ENCODE results near the gene CDK5RAP2. TPM values are rescaled to one million over a fixed set of nuclear protein-coding genes. Genes with fewer than 3 reads are reported as not detected.

Gene CDK5RAP2
- total RNA-seq, 1 experiment from 2014 or later, result 56.4 TPM

- Mint-ChIP-seq H3K27ac (no peak overlapping the region), H3K27me3 (ENCODE audit: low read depth) (no peaks in the 10 kb centered on the region), H3K4me1 (peaks cover 5 to 12% of the 10 kb centered on the region in 2 experiments), H3K36me3 (ENCODE audit: insufficient read depth in 1 of 3, low read depth in 3 of 3) (no peaks in the 10 kb centered on the region), H3K9me3 (no peaks in the 10 kb centered on the region), H3K4me3 (no peak overlapping the region)
- Histone ChIP-seq H2BK120ac (ENCODE audit: low read depth, low read length, poor library complexity, severe bottlenecking) (no peak overlapping the region), H2BK20ac (ENCODE audit: low read depth, low read length, poor library complexity, severe bottlenecking) (no peak overlapping the region), H3K18ac (ENCODE audit: insufficient read length, low read depth, low read length) (no peak overlapping the region), H2BK15ac (ENCODE audit: low read depth, low read length) (no peak overlapping the region), H3K9me3 (ENCODE audit: control insufficient read depth, low read depth, low read length) (no peaks in the 10 kb centered on the region), H3K4me1 (ENCODE audit: insufficient read depth, low read length) (no peaks in the 10 kb centered on the region), H3K79me1 (ENCODE audit: insufficient read depth, low read depth, low read length, poor library complexity, severe bottlenecking) (no peaks in the 10 kb centered on the region), H2BK12ac (ENCODE audit: insufficient read length, low read depth, low read length) (no peak overlapping the region), H3K56ac (ENCODE audit: insufficient read length, low read depth, low read length) (no peak overlapping the region), H2BK5ac (ENCODE audit: insufficient read length, low read length) (no peak overlapping the region), H3K27ac (ENCODE audit: insufficient read length, low read depth, low read length) (no peak overlapping the region), H3K9ac (ENCODE audit: extremely low read depth, insufficient read length, low read length) (no peak overlapping the region), H3T11ph (ENCODE audit: low read length) (no peak overlapping the region), H2AFZ (ENCODE audit: low read length) (no peak overlapping the region), H4K8ac (replicated peaks; ENCODE audit: insufficient read length, low read depth, low read length) (no peak overlapping the region), H3K23me2 (ENCODE audit: insufficient read length, low read depth, low read length, poor library complexity, severe bottlenecking) (no peaks in the 10 kb centered on the region), H3K14ac (ENCODE audit: insufficient read depth, low read length) (no peak overlapping the region), H4K20me1 (ENCODE audit: control insufficient read depth, insufficient read depth, insufficient read length) (no peaks in the 10 kb centered on the region), H2AK5ac (ENCODE audit: insufficient read length, low read length) (no peak overlapping the region), H3K4me2 (ENCODE audit: insufficient read depth, insufficient read length, low read length) (no peak overlapping the region), H4K91ac (ENCODE audit: insufficient read length, low read depth, low read length) (no peak overlapping the region), H3K4ac (ENCODE audit: low read depth, low read length) (no peak overlapping the region), H3K79me2 (ENCODE audit: insufficient read depth, low read length) (no peaks in the 10 kb centered on the region), H3K27me3 (ENCODE audit: insufficient read depth, low read length) (no peaks in the 10 kb centered on the region), H3K23ac (ENCODE audit: insufficient read length, low read depth, low read length) (no peak overlapping the region), H4K5ac (ENCODE audit: insufficient read length, low read depth, low read length) (no peak overlapping the region)
- TF ChIP-seq CTCF (conservative IDR thresholded peaks at IDR 0.05), result no peak
- WGBS (ENCODE audit: extremely low coverage, insufficient read length, low lambda C conversion rate), result no CpG with 5 or more reads among the region's 1 CpG
- DNase-seq, result no peak
These were observed 46.5 kb upstream of the CDK5RAP2 start for GRCh38 chr9:120626512-120626911.

Data from H9 (cell line).